ENCODE data around the gene CDC42EP2. TPM values are rescaled to one million over a fixed set of nuclear protein-coding genes. Genes with fewer than 3 reads are reported as not detected.
A peak's percentile ranks its signal among the peaks of the same experiment; 100 is the strongest.

Gene CDC42EP2
- total RNA-seq, 1 donor from 2014 or later, result 3.7 TPM

DNA sequence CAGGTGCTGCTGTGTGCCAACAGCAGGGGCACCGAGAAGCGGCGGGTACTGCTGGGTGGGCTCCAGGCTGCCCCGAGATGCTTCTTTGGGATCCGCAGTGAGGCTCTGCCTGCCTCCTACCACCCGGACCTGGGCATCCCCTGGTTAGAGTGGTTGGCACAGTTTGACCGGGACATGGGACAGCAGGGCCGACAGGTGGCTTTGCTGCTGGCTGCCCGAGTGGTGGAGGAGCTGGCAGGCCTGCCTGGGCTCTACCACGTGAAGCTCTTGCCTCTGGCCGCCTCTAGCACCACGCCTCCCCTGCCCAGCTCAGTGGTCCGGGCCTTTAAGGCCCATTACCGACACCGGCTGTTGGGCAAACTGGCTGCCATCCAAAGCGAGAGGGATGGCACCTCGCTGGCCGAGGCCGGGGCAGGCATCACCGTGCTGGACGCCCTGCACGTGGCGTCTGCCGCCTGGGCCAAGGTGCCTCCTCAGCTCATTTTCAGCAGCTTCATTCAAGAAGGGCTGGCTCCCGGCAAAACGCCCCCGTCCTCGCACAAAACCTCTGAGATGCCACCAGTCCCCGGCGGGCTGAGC lies 41.8 kb downstream of the CDC42EP2 start:
- DNase-seq, result no peak

DNA sequence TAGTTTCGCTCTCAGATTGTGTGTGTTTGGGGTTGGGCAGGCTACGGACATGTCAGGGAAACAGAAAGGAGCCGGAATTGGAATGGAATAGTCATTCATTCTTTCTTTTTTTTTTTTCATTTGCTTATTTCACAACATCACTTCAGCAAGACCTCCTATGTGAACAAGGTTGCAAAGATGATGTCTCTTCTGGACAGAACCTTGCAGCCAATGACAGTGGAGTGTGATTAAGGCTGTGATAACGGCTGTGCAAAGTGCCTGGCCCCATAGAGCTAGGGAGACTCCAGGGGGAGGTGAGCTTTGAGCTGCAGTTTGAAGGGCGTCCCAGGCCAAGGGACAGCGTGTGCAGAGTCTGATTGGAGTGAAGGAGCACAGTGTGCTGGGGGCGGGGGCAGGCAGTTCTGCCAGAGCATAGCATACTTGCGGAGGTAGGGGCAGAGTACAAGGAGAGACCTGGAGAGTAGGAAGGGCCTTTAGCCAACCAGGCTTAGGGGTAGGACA lies 43.2 kb downstream of the CDC42EP2 start:
- DNase-seq, result no peak

DNA sequence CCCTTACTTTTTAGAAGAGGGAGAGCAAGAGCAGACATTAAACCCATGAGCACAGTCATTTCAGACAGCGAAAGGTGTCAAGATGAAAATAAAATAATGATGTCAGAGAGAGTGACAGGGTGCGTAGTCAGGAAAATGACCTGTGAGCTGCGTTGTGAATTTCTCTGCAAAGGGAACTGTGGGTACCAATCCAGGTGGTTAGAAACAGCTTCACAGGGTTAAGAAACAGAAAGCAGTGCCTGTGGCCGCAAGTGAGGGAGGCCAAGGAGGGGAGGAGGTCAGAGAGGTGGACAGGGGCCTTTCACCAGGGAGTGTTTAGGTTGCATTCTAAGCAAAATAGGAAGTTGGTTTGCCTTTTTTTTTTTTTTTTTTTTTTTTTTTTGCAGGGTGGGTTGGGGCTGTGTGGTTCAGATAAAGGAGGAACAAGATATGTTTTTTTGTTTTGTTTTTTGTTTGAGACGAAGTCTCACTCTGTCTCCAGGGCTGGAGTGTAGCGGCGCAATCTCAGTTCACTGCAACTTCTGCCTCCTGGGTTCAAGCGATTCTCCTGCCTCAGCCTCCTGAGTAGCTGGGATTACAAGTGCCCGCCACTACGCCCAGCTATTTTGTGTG lies 47.8 kb downstream of the CDC42EP2 start:
- no peak for DNase-seq

DNA sequence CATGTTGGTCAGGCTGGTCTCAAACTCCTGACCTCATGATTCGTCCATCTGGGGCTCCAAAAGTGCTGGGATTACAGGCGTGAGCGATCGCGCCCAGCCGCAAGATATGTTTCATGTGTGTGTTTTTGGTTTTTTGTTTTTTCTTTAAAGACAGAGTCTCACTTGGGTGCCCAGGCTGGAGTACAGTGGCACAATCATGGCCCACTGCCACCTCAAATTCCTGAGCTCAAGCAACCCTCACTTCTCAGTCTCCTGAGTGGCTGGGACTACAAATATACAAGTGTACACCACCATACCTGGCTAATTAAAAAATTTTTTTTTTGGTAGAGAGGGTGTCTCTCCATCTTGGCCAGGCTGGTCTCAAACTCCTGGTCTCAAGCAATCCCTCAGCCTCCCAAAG lies 48.3 kb downstream of the CDC42EP2 start:
- no peak for DNase-seq

DNA sequence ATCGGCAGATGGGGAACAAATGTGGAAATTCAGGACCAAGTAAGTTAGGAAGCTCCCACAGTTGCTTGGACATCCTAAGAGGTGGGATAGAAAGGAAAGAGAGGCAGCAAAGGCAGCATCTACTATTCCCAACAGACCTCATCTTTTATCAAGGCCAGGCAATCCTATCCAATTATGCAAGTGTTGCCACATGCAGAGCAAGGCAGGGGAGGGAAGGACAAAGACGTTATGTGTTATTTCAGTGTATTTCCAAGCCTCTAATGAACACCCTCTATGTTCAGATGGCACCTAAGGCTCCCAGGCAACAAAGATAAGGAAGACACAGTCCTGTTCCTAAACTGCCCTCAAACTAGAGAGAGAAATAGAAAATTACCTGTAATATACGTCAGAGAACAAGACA lies 49.1 kb downstream of the CDC42EP2 start:
- no peak for DNase-seq

DNA sequence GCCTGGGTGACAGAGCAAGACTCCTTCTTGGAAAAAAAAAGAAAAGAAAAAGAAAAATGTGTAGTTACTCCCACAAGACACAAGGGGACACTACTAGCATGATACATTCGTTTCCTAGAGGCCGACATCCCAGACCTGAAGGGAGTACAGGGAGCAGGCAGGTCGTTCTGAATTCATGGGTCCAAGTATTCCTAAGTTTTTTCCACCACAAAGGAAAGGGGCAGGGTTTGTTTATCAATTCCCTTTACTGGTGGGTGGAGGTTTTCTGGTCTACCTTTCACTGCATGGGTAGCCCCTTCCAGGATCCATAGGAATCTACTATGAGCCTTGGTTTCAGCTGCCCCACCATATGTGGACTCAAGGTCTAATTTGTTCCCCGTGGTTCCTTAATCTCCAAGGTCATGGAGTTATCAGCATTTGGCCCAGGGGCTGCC lies 51.7 kb downstream of the CDC42EP2 start:
- peak; percentile 42 for DNase-seq

DNA sequence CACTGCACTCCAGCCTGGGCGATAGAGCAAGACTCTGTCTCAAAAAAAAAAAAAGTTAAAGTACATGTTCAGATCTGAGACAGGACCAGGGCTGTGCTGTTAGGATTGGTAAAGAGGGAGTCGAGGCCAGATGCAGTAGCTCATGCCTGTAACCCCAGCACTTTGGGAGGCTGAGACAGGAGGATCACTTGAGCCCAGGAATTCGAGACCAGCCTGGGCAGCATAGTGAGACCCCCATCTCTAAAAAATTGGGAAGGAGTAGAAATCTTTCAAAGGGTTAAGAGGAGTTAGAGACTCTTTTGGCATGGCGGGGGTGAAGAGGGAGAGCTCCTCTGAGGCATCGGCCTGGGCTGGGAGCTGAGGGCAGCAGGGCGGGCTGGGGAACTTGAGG lies 56.0 kb downstream of the CDC42EP2 start:
- no peak for DNase-seq

Other genes starting within 250 kb of the CDC42EP2 start
- 4.1 TPM for gene CDCA5, start 230.8 kb upstream of the CDC42EP2 start, total RNA-seq
- 20.5 TPM for gene ZFPL1, start 230.6 kb upstream of the CDC42EP2 start, total RNA-seq
- 93.3 TPM for gene VPS51, start 218.7 kb upstream of the CDC42EP2 start, total RNA-seq
- 31.4 TPM for gene TM7SF2, start 203.0 kb upstream of the CDC42EP2 start, total RNA-seq
- 3.3 TPM for gene ZNHIT2, start 197.2 kb upstream of the CDC42EP2 start, total RNA-seq
- gene FAU, start 192.7 kb upstream of the CDC42EP2 start, total RNA-seq, result 353 TPM
- 35.5 TPM for gene MRPL49, start 192.5 kb upstream of the CDC42EP2 start, total RNA-seq
- 12.0 TPM for gene SYVN1, start 180.3 kb upstream of the CDC42EP2 start, total RNA-seq
- not detected for gene SPDYC, start 144.6 kb upstream of the CDC42EP2 start, total RNA-seq
- 79.7 TPM for gene CAPN1, start 132.9 kb upstream of the CDC42EP2 start, total RNA-seq
- 8.1 TPM for gene POLA2, start 52.9 kb upstream of the CDC42EP2 start, total RNA-seq
- gene DPF2, start 19.0 kb downstream of the CDC42EP2 start, total RNA-seq, result 30.2 TPM
- 0.20 TPM for gene TIGD3, start 39.9 kb downstream of the CDC42EP2 start, total RNA-seq
- 4.6 TPM for gene SLC25A45, start 67.8 kb downstream of the CDC42EP2 start, total RNA-seq
- 24.6 TPM for gene FRMD8, start 71.8 kb downstream of the CDC42EP2 start, total RNA-seq
- 308 TPM for gene NEAT1, start 107.9 kb downstream of the CDC42EP2 start, total RNA-seq
- 23,607 TPM for gene MALAT1, start 184.2 kb downstream of the CDC42EP2 start, total RNA-seq
- gene SCYL1, start 210.2 kb downstream of the CDC42EP2 start, total RNA-seq, result 30.2 TPM
- gene LTBP3, start 243.5 kb downstream of the CDC42EP2 start, total RNA-seq, result 56.0 TPM

Measured in skin of body (tissue), 2 donors.